Epithelial cell of esophagus (primary cell): ENCODE data around the gene NAPB.
A peak's percentile ranks its signal among the peaks of the same experiment; 100 is the strongest.

ENCODE experiments used
- DNase-seq: peaks from one replicate; pipeline ENCODE4 v3.0.0; 2010; ENCODE audit warnings: low read depth
- H3K4me3 ChIP-seq: 2 replicates; pipeline ENCODE4 v1.5.1; 2011; ENCODE audit warnings: mild to moderate bottlenecking, low read length, control low read depth
- TF ChIP-seq, protein P1 (sequence below): IDR thresholded peaks from 2 replicates; pipeline ENCODE4 v1.5.1; 2011; ENCODE audit warnings: low read depth, mild to moderate bottlenecking, low read length, control low read depth, inconsistent platforms; ENCODE audit not compliant: insufficient read depth; ENCODE audit errors: missing control alignments

Gene NAPB

DNA sequence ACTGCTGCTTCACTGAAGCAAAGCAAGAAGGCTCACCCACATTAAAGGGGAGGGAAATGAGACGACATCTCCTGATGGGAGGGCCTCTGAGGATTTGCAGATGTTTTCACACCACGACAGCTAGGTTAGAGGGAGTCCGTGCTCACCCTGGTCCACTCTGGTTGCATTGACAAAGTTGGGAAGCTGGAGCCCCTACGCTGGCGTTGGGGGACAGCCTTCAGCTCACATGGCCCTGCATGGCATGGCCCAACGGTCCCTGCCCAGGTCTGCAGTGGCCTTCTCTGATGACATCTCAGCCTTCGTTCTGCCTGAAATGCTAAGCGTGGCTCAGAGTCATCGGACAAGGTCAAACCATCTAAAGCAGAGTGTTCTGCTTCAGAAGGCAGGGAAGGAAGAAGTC is 3.8 kb upstream of the NAPB start:
- TF ChIP-seq, protein P1, sequence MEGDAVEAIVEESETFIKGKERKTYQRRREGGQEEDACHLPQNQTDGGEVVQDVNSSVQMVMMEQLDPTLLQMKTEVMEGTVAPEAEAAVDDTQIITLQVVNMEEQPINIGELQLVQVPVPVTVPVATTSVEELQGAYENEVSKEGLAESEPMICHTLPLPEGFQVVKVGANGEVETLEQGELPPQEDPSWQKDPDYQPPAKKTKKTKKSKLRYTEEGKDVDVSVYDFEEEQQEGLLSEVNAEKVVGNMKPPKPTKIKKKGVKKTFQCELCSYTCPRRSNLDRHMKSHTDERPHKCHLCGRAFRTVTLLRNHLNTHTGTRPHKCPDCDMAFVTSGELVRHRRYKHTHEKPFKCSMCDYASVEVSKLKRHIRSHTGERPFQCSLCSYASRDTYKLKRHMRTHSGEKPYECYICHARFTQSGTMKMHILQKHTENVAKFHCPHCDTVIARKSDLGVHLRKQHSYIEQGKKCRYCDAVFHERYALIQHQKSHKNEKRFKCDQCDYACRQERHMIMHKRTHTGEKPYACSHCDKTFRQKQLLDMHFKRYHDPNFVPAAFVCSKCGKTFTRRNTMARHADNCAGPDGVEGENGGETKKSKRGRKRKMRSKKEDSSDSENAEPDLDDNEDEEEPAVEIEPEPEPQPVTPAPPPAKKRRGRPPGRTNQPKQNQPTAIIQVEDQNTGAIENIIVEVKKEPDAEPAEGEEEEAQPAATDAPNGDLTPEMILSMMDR = no peak

DNA sequence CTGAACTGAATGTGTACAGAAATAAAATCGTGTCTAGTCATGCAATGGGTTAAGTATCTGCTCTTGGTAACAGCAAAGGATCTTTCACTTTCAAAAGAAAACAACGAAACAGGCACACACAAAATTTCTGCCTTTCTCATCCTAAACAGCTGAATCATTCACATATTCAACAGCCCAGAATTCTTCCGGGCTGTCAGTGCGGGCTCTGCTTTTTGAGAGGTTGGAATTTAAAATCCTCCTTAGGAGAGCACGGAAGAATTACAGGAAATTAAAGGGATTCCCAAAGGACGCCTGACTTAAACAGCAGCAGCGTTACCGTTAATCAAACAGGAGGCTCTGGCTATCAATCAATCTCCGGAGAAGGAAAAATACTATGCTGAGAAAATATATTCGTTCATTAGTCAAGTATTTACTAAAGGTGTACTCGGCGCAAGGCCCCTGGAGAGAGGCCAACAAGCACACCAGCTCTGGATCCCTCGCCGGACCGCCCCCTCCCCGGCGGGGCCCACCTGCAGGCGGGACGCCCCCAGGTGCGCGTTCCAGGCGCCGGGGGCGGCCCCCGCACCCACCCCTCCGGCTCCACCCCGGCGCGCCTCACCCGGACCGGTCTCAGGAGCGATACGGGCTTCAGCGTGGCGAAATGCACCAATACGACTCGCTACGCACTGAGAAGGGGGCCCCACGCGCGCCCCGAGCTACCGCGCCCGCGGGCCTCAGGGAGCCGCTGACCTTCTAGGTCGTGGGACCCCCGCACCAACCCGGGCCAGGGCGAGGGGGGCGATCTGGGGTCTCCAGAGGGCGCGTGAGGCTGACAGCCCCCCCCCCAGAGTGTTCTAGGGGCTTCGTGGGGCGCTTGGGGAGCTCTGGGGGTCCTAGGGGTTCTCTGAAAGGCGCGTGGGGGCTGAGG is 1.0 kb downstream of the NAPB start:
- TF ChIP-seq, protein P1 = no peak
- DNase-seq = peak; percentile 58
- peak overlapping the region; percentile 81 for H3K4me3 ChIP-seq

More for the DNA sequence above, 3.8 kb upstream of the NAPB start:
- no peak for DNase-seq
- no peak overlapping the region for H3K4me3 ChIP-seq

DNA sequence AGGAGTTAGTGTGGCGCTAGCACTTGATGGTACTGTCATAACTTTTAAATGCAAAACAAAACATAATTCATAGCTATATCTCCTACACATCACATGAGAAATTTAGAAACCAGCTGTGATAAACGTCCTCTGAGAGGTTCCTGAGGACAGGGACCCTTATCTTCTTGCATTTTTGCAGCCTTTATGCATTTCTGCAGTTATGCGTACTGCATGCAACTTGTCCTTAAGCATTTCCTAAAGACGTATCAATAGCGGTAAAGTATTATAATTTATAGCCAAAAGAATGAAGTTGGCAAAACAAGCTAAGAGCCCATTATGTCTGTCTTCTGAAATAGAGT is 1.7 kb downstream of the NAPB start:
- no peak for DNase-seq
- peak overlapping the region; percentile 81 for H3K4me3 ChIP-seq
- TF ChIP-seq, protein P1 = no peak

DNA sequence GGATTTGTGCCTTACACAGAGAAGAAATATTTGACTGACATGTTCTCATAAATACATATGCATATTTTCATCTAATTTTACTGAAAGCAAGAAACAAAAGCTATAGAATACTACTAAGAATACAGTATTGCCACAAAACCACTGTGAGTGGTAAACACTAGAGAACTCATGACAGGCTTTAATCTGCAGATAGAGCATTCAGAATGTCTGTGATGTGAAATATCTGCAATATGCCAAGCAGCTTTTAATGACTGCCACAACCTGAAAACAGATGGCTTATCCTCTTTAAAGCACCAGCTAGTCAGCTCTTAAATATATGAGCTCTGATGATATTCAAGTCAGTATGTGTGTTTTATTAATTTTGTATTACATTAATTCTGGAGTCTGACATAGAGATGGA is 3.4 kb downstream of the NAPB start:
- DNase-seq = no peak
- H3K4me3 ChIP-seq = no peak overlapping the region
- TF ChIP-seq, protein P1 = no peak

- H3K4me3 ChIP-seq = no peak overlapping the region
- TF ChIP-seq, protein P1 = no peak
- DNase-seq = peak; percentile 70
These were observed 5.2 kb downstream of the NAPB start for GRCh38 chr20:23415959-23416583.

- no peak for DNase-seq
- TF ChIP-seq, protein P1 = no peak
- H3K4me3 ChIP-seq = no peak overlapping the region
These were observed 5.7 kb downstream of the NAPB start for GRCh38 chr20:23415555-23415954.
